Stomach (tissue), 19 donors: ENCODE data around the gene PRCP. TPM values are rescaled to one million over a fixed set of nuclear protein-coding genes. Genes with fewer than 3 reads are reported as not detected.
A peak's percentile ranks its signal among the peaks of the same experiment; 100 is the strongest.
"Not testable (repeated sequence)": the region's sequence is repeated elsewhere in the genome, so short reads cannot be mapped to it uniquely, and the experiment has no call there.

Experiments
- DNase-seq, 2 donors: peaks; one replicate each; pipeline versions ENCODE4 v3.0.0 to v3.0.0-alpha.2; 2013 to 2019
- H3K27ac ChIP-seq, 5 donors: fragments of 200-600 bp in 4 of 5; sonication (generic) in 4 of 5; one replicate each; pipeline ENCODE4 v1.5.1; 2013 to 2019; ENCODE audit warnings: mild to moderate bottlenecking in 1 of 5, moderate library complexity in 1 of 5
- H3K27me3 ChIP-seq, 3 donors: fragments of 200-600 bp; sonication (generic); one replicate each; pipeline ENCODE4 v1.5.1; 2017 to 2019; ENCODE audit warnings: mixed run types in 1 of 3
- H3K36me3 ChIP-seq, 4 donors: fragments of 200-600 bp; sonication (generic); 1 replicate in 3 of 4; 2 replicates in 1 of 4; pipeline ENCODE4 v1.5.1; 2016 to 2019
- H3K4me1 ChIP-seq, 4 donors: fragments of 200-600 bp; sonication (generic); one replicate each; pipeline ENCODE4 v1.5.1; 2016 to 2019
- H3K4me3 ChIP-seq, 4 donors: fragments of 200-600 bp; sonication (generic) in 3 of 4; one replicate each; pipeline ENCODE4 v1.5.1; 2016 to 2019; ENCODE audit warnings: mild to moderate bottlenecking in 1 of 4
- H3K9me3 ChIP-seq, 4 donors: fragments of 200-600 bp; sonication (generic); one replicate each; pipeline ENCODE4 v1.5.1; 2016 to 2019
- CTCF ChIP-seq, 7 experiments: fragments of 450-650 bp in 4 of 7; fragments of 200-600 bp in 3 of 7; sonication (generic) in 3 of 7; IDR thresholded peaks; one replicate each; pipeline ENCODE4 v1.5.1; 2016 to 2019; ENCODE audit warnings: antibody characterized with exemption in 7 of 7, control low read depth in 2 of 7, mild to moderate bottlenecking in 1 of 7
- EP300 ChIP-seq: sonication (generic); formaldehyde crosslinking; IDR thresholded peaks from one replicate; pipeline ENCODE4 v1.6.1; 2017; ENCODE audit warnings: antibody characterized with exemption
- POLR2A ChIP-seq, 4 donors: fragments of 450-650 bp; IDR thresholded peaks; one replicate each; pipeline ENCODE4 v1.6.1; 2016; ENCODE audit warnings: antibody characterized with exemption in 4 of 4, control low read depth in 2 of 4, mild to moderate bottlenecking in 1 of 4, moderate library complexity in 1 of 4
- POLR2AphosphoS5 ChIP-seq, 3 donors: sonication (generic); formaldehyde crosslinking; IDR thresholded peaks; one replicate each; pipeline ENCODE4 v1.6.1; 2016; ENCODE audit warnings: antibody characterized with exemption in 3 of 3
- WGBS, 5 donors: extraction: QIAGEN DNeasy Blood & Tissue Kit in 3 of 5; methylation state at CpG; one replicate each; pipeline versions ENCODE4 v1.1.5 to v1.1.7; 2013 to 2018; 5-methylcytosine and 5-hydroxymethylcytosine counted together
- intact Hi-C: fragments of 100-400 bp; cut with DNase I; formaldehyde crosslinking; loops from one replicate; pipeline ENCODE4 v1.15.1; 2023; ENCODE audit warnings: low total_unique reads
- long read RNA-seq, 10 donors: transcript quantifications; one replicate each; lab custom pipeline, GENCODE V29; 2026
- polyA plus RNA-seq, 3 donors: library from polyadenylated mRNA; stranded (reverse); fragments of 200-250 nt; gene quantifications; one replicate each; pipeline ENCODE4 v1.2.3, GENCODE V29; 2013
- total RNA-seq, 5 donors: library from RNA; depleted of rRNA; stranded (reverse); fragments of >200 nt; gene quantifications; one replicate each; pipeline versions ENCODE4 v1.1.0 to v1.2.3, GENCODE V29; 2014 to 2016
- donor health status: healthy with polysubstance abuse.
- donor health status: Bipolar disorder and iron deficiency.
- donor health status: healthy.

The PRCP gene
- total RNA-seq (10 to 100 TPM in 4 of 5 donors, 1 to 10 TPM in 1; 6.4 to 70.1 (median 33.8) TPM), polyA plus RNA-seq (10 to 100 TPM; 16.9 to 38.8 (median 25.5) TPM)
- long read RNA-seq, donor 1, full-length matches to known transcripts: 9 of 9 reads
- long read RNA-seq, donor 1, partial matches to known transcripts: 0 of 9 reads
- long read RNA-seq, donor 1, other reads (novel, unspliced or antisense): 0 of 9 reads
- long read RNA-seq, donor 2, full-length matches to known transcripts: 17 of 17 reads
- long read RNA-seq, donor 2, partial matches to known transcripts: 0 of 17 reads
- long read RNA-seq, donor 2, other reads (novel, unspliced or antisense): 0 of 17 reads
- long read RNA-seq, donor 3, full-length matches to known transcripts: 16 of 16 reads
- long read RNA-seq, donor 3, partial matches to known transcripts: 0 of 16 reads
- long read RNA-seq, donor 3, other reads (novel, unspliced or antisense): 0 of 16 reads
- long read RNA-seq, donor 4, full-length matches to known transcripts: 2 of 2 reads
- long read RNA-seq, donor 4, partial matches to known transcripts: 0 of 2 reads
- long read RNA-seq, donor 4, other reads (novel, unspliced or antisense): 0 of 2 reads
- long read RNA-seq, donor 5, full-length matches to known transcripts: 37 of 37 reads
- long read RNA-seq, donor 5, partial matches to known transcripts: 0 of 37 reads
- long read RNA-seq, donor 5, other reads (novel, unspliced or antisense): 0 of 37 reads
- long read RNA-seq, donor 6, full-length matches to known transcripts: 60 of 66 reads
- long read RNA-seq, donor 6, partial matches to known transcripts: 6 of 66 reads
- long read RNA-seq, donor 6, other reads (novel, unspliced or antisense): 0 of 66 reads
- long read RNA-seq, donor 7, full-length matches to known transcripts: 43 of 43 reads
- long read RNA-seq, donor 7, partial matches to known transcripts: 0 of 43 reads
- long read RNA-seq, donor 7, other reads (novel, unspliced or antisense): 0 of 43 reads
- long read RNA-seq, donor 8, full-length matches to known transcripts: 28 of 33 reads
- long read RNA-seq, donor 8, partial matches to known transcripts: 5 of 33 reads
- long read RNA-seq, donor 8, other reads (novel, unspliced or antisense): 0 of 33 reads
- long read RNA-seq, donor 9, full-length matches to known transcripts: 46 of 46 reads
- long read RNA-seq, donor 9, partial matches to known transcripts: 0 of 46 reads
- long read RNA-seq, donor 9, other reads (novel, unspliced or antisense): 0 of 46 reads
- long read RNA-seq, donor 10, full-length matches to known transcripts: 11 of 11 reads
- long read RNA-seq, donor 10, partial matches to known transcripts: 0 of 11 reads
- long read RNA-seq, donor 10, other reads (novel, unspliced or antisense): 0 of 11 reads

GRCh38 chr11:82900277-82901164 lies at the start of gene PRCP:
PRCP (minus strand) TSS chr11:82900430; CDS start chr11:82900402, 28 bp downstream.
- H3K4me1 ChIP-seq: peaks cover 20 to 50% (median 26%) of the 10 kb centered on the region in 4 donors
- no peaks in the 10 kb centered on the region for H3K36me3 ChIP-seq
- WGBS, 5 donors: 0 to 1% (median 0%) methylated on average over 35 to 40 of the region's 40 CpGs
- peak within 1 kb of the TSS; percentile 91 to 97 (median 94) for H3K27ac ChIP-seq
- peak in 2 of 4 donors; percentile 6 to 58 for TF ChIP-seq POLR2A (IDR thresholded peaks at IDR 0.05)
- no peak for TF ChIP-seq CTCF (IDR thresholded peaks at IDR 0.05)
- peak; percentile 58 to 78 (median 72) for TF ChIP-seq POLR2AphosphoS5 (IDR thresholded peaks at IDR 0.05)
- peak within 1 kb of the TSS; percentile 62 to 77 (median 70) for H3K4me3 ChIP-seq
- peak; percentile 96 to 97 for DNase-seq
- no peaks in the 10 kb centered on the region for H3K27me3 ChIP-seq
- H3K9me3 ChIP-seq: no peaks in the 10 kb centered on the region
- intact Hi-C loops: no loop called here

DNA sequence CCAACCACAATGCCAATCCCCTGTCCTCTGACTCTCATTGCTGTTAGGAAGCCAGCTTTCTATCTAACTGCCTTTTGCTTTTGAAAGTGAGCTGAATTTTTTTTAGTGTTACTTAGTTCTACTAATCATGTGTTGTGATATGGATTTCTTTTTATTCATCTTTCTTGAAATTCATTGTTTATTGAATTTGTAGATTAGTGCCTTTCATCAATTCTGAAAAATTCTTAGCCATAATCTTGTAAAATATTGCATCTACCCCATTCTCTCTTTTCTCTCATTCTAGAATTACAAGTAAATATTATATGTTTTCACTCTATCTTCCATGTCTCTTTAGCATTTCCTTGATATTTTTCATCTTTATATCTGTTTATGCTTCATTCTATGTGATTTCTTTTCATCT lies 49.1 kb upstream of the PRCP start:
- Histone ChIP-seq H3K27me3 (no peaks in the 10 kb centered on the region), H3K9me3 (peaks cover 0 to 19% (median 9%) of the 10 kb centered on the region in 4 donors), H3K36me3 (no peaks in the 10 kb centered on the region), H3K4me1 (no peaks in the 10 kb centered on the region), H3K4me3 (no peak overlapping the region), H3K27ac (no peak overlapping the region)
- intact Hi-C loops: no loop called here
- no peak for DNase-seq
- TF ChIP-seq POLR2A (IDR thresholded peaks at IDR 0.05) (no peak), EP300 (no peak), POLR2AphosphoS5 (IDR thresholded peaks at IDR 0.05) (no peak), CTCF (IDR thresholded peaks at IDR 0.05) (no peak)

- TF ChIP-seq POLR2AphosphoS5 (IDR thresholded peaks at IDR 0.05) (no peak), POLR2A (IDR thresholded peaks at IDR 0.05) (no peak), CTCF (IDR thresholded peaks at IDR 0.05) (no peak), EP300 (no peak)
- no peak for DNase-seq
- no peak overlapping the region for H3K27ac ChIP-seq
- intact Hi-C loops: no loop called here
- peaks cover 0 to 9% (median 0%) of the 10 kb centered on the region in 4 donors for H3K9me3 ChIP-seq
- H3K4me1 ChIP-seq: no peaks in the 10 kb centered on the region
- no peaks in the 10 kb centered on the region for H3K27me3 ChIP-seq
- H3K36me3 ChIP-seq: no peaks in the 10 kb centered on the region
- no peak overlapping the region for H3K4me3 ChIP-seq
Observed at GRCh38 chr11:82945682-82946081, 45.5 kb upstream of the PRCP start.

DNA sequence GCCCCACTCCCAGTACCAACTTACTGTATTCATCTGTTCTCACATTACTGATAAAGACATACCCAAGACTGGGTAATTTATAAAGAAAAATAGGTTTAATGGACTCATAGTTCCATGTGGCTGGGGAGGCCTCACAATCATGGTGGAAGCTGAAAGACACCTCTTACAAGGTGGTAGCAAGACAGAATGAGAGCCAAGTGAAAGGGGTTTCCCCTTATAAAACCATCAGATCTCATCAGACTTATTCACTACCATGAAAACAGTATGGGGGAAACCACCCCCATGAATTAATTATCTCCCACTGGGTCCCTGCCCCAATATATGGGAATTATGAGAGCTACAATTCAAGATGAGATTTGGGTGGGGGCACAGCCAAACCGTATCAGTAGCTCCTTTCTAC lies 44.8 kb upstream of the PRCP start:
- H3K4me1 ChIP-seq, H3K4me3 ChIP-seq, DNase-seq, H3K27me3 ChIP-seq, H3K9me3 ChIP-seq, H3K27ac ChIP-seq, H3K36me3 ChIP-seq, intact Hi-C loops: not testable (repeated sequence)
- WGBS, 5 donors: 80 to 91% (median 85%) methylated on average over 1 of the region's 1 CpG
